ENCODE data around the gene STK38L. TPM values are rescaled to one million over a fixed set of nuclear protein-coding genes. Genes with fewer than 3 reads are reported as not detected.

STK38L gene
- total and polyA plus RNA-seq, 9 of the 15 experiments (the other 6 are each of a cell fraction or from before 2014, with no cell fraction given), result 2.6 to 10.7 (median 6.9) TPM

DNA sequence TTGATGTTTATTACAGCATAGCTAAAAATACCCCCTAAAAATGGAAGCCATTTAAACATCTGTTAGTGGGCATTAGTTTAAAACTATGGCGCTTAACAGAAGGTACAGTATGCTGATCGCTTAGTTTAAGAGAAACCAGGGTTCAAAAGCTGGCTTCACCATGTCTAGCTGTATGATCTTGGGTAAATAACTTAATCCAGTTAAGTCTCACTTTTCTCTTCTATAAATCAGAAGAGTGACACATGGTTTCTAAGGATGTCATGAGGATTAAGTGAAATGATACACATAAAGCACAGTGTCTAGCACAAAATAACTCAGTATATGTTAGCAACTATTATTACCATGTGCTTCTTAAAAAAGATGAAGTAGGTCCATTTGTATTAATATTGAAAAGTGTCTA lies 38.7 kb downstream of the STK38L start (continued):
- no peak for TF ChIP-seq PBX2 (CRISPR knock-in tag; IDR thresholded peaks at IDR 0.05; ENCODE audit: low read depth)
- TF ChIP-seq PBX2 (tag; conservative IDR thresholded peaks at IDR 0.05; ENCODE audit: low read depth), result 0 out of 2 replicates have a peak, but pooled peaks have one; percentile 32

GRCh38 chr12:27284021-27284420 lies 39.9 kb downstream of the STK38L start:
- Histone ChIP-seq H2AFZ (ENCODE audit: low read depth, low read length) (no peak overlapping the region), H3K4me1 (replicated peaks in 1 of 2; ENCODE audit: control insufficient read depth in 2 of 2, insufficient read depth in 2 of 2, low read length in 2 of 2) (no peaks in the 10 kb centered on the region), H3K27me3 (ENCODE audit: control insufficient read depth in 2 of 2, insufficient read depth in 2 of 2, low read length in 2 of 2) (no peaks in the 10 kb centered on the region; a peak in 1 of 5 replicates), H3K4me3 (no peak overlapping the region), H3K27ac (ENCODE audit: extremely low read depth, low read depth, low read length) (no peak overlapping the region), H3K4me2 (ENCODE audit: insufficient read depth, low read length) (no peak overlapping the region), H3K9me3 (replicated peaks; ENCODE audit: control insufficient read depth, insufficient read depth, low read depth, low read length) (no peaks in the 10 kb centered on the region), H3K9me1 (ENCODE audit: control insufficient read depth, insufficient read depth, low read length) (no peaks in the 10 kb centered on the region), H3K9ac (ENCODE audit: insufficient read depth in 1 of 2, low read depth in 2 of 2, low read length in 2 of 2) (no peak overlapping the region), H3K36me3 (ENCODE audit: control insufficient read depth, insufficient read depth, low read length) (no peaks in the 10 kb centered on the region), H3K79me2 (ENCODE audit: control insufficient read depth, insufficient read depth, low read length) (no peaks in the 10 kb centered on the region), H4K20me1 (replicated peaks; ENCODE audit: control insufficient read depth, insufficient read depth, low read length) (peaks cover 2% of the 10 kb centered on the region; the same call in 1 of the 2 replicates)
- DNase-seq (ENCODE audit: extremely low read depth in 1 of 4, low spot score in 3 of 4) (no peak), ATAC-seq (no peak), FAIRE-seq (no peak)
- ChIA-PET POLR2A (interaction anchor here (1.4 kb wide), 1 partner anchor 12 kb away, joined by 3 read pairs; no protein-coding TSS in a partner anchor), CTCF (ENCODE audit: low intra/inter-chr PET ratio) (no interaction called here)
- intact Hi-C loops (cut with micrococcal nuclease) (no loop called here), in situ Hi-C loops (cut with MboI) (no loop called here)
- no TSS peak for BruUV-seq (replicated peaks)
- 0% methylated on average over 3 of the region's 3 CpGs for WGBS (ENCODE audit: insufficient coverage, low coverage, missing lambda C conversion rate)
- no peak for TF ChIP-seq BCLAF1 (IDR thresholded peaks at IDR 0.05; ENCODE audit: borderline replicate concordance in 1 of 2, control insufficient read depth in 1 of 2, low read depth in 2 of 2, low read length in 1 of 2)
- no peak for TF ChIP-seq MAFG (tag; conservative IDR thresholded peaks at IDR 0.05)
- TF ChIP-seq POU5F1 (IDR thresholded peaks at IDR 0.05; ENCODE audit: borderline replicate concordance, low read depth, low read length, partially characterized antibody), result no peak
- no peak for TF ChIP-seq ZNF263 (CRISPR knock-in tag; IDR thresholded peaks at IDR 0.05; ENCODE audit: borderline replicate concordance)
- TF ChIP-seq HDAC1 (IDR thresholded peaks at IDR 0.05), result no peak
- no peak for TF ChIP-seq ZNF561 (CRISPR knock-in tag; conservative IDR thresholded peaks at IDR 0.05)
- TF ChIP-seq DDX20 (tag; IDR thresholded peaks at IDR 0.05; ENCODE audit: low read depth), result no peak
- TF ChIP-seq MXD1 (CRISPR knock-in tag; IDR thresholded peaks at IDR 0.05; ENCODE audit: borderline replicate concordance, poor library complexity, severe bottlenecking), result no peak
- TF ChIP-seq ESRRB (CRISPR knock-in tag; IDR thresholded peaks at IDR 0.05; ENCODE audit: borderline replicate concordance), result no peak
- TF ChIP-seq, protein P1, sequence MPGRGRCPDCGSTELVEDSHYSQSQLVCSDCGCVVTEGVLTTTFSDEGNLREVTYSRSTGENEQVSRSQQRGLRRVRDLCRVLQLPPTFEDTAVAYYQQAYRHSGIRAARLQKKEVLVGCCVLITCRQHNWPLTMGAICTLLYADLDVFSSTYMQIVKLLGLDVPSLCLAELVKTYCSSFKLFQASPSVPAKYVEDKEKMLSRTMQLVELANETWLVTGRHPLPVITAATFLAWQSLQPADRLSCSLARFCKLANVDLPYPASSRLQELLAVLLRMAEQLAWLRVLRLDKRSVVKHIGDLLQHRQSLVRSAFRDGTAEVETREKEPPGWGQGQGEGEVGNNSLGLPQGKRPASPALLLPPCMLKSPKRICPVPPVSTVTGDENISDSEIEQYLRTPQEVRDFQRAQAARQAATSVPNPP (IDR thresholded peaks at IDR 0.05; ENCODE audit: borderline replicate concordance, insufficient read depth, insufficient read length), result no peak

All from K562 (cell line).